Measurements from ENCODE around the gene SND1. TPM values are rescaled to one million over a fixed set of nuclear protein-coding genes. Genes with fewer than 3 reads are reported as not detected.

The SND1 gene
- total RNA-seq, 1 donor = 202 TPM

- TF ChIP-seq, protein P1, sequence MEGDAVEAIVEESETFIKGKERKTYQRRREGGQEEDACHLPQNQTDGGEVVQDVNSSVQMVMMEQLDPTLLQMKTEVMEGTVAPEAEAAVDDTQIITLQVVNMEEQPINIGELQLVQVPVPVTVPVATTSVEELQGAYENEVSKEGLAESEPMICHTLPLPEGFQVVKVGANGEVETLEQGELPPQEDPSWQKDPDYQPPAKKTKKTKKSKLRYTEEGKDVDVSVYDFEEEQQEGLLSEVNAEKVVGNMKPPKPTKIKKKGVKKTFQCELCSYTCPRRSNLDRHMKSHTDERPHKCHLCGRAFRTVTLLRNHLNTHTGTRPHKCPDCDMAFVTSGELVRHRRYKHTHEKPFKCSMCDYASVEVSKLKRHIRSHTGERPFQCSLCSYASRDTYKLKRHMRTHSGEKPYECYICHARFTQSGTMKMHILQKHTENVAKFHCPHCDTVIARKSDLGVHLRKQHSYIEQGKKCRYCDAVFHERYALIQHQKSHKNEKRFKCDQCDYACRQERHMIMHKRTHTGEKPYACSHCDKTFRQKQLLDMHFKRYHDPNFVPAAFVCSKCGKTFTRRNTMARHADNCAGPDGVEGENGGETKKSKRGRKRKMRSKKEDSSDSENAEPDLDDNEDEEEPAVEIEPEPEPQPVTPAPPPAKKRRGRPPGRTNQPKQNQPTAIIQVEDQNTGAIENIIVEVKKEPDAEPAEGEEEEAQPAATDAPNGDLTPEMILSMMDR (IDR thresholded peaks at IDR 0.05; ENCODE audit: insufficient read depth, low read length) = no peak
- DNase-seq (ENCODE audit: low read depth) = peak; percentile 53
Measured at GRCh38 chr7:127798023-127798422, 146.0 kb downstream of the SND1 start.

GRCh38 chr7:127798769-127799372, 146.9 kb downstream of the SND1 start:
- H3K4me3 ChIP-seq (ENCODE audit: low read depth, low read length) = no peak overlapping the region
- no peak for DNase-seq (ENCODE audit: low read depth)
- TF ChIP-seq, protein P1 (IDR thresholded peaks at IDR 0.05; ENCODE audit: insufficient read depth, low read length) = no peak

More at GRCh38 chr7:127798023-127798422, 146.0 kb downstream of the SND1 start:
- no peak overlapping the region for H3K4me3 ChIP-seq (ENCODE audit: low read depth, low read length)

- no peak for DNase-seq (ENCODE audit: low read depth)
- H3K4me3 ChIP-seq (ENCODE audit: low read depth, low read length) = no peak overlapping the region
- TF ChIP-seq, protein P1 (IDR thresholded peaks at IDR 0.05; ENCODE audit: insufficient read depth, low read length) = no peak
Measured at GRCh38 chr7:127799535-127800305, 147.7 kb downstream of the SND1 start.

GRCh38 chr7:127802845-127803244, 150.9 kb downstream of the SND1 start:
- TF ChIP-seq, protein P1 (IDR thresholded peaks at IDR 0.05; ENCODE audit: insufficient read depth, low read length) = no peak
- no peak overlapping the region for H3K4me3 ChIP-seq (ENCODE audit: low read depth, low read length)
- DNase-seq (ENCODE audit: low read depth) = no peak

DNA sequence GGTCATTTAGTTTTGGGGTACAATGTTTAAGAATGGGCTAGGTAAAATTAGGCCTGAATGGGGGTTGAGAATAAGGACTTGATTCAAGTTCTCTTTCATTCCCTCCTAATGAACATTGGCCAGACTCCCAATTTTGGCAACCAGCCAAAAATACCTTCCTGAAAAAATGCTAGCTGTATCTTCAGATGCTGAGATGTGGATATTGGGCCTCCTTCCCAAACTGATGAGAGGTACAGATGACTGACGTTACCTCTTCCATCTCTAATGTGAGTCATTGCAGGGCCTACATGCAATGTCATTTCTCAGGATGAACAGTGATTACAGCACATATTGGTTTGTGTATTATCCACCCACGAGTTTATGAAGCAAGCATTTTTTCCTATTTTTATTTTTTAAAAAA, 151.6 kb downstream of the SND1 start:
- H3K4me3 ChIP-seq (ENCODE audit: low read depth, low read length) = no peak overlapping the region
- DNase-seq (ENCODE audit: low read depth) = peak; percentile 46
- TF ChIP-seq, protein P1 (IDR thresholded peaks at IDR 0.05; ENCODE audit: insufficient read depth, low read length) = no peak

DNA sequence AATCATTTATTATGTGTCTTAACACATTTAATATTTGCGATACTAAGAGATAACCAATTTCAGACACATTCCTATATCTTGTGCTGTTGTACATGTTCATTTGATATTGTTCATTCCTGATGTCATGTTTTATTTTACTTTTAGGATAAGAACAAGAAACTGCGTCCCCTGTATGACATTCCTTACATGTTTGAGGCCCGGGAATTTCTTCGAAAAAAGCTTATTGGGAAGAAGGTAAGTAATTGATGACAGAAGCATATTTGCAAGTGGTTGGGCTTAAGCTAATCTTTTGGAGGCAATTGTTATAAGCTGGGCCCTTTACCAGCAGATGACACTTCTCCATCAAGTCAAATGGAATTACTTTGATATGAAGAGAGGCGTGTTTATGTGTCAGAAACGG, 155.3 kb downstream of the SND1 start:
- no peak overlapping the region for H3K4me3 ChIP-seq (ENCODE audit: low read depth, low read length)
- TF ChIP-seq, protein P1 (IDR thresholded peaks at IDR 0.05; ENCODE audit: insufficient read depth, low read length) = no peak
- DNase-seq (ENCODE audit: low read depth) = no peak
